A673 (cell line): ENCODE data around the gene INPP5A. TPM values are rescaled to one million over a fixed set of nuclear protein-coding genes. Genes with fewer than 3 reads are reported as not detected.

Experiments
- BruUV-seq: library from RNA; stranded (reverse); fragments of 400-500 nt; replicated peaks from 2 replicates; lab custom pipeline; 2021; lab: Mats Ljungman, UMichigan
- CTCF ChIA-PET: fragments of 300-600 bp; sonication (Branson Sonifier 250); formaldehyde crosslinking; loops from one replicate; lab custom pipeline; 2022; ENCODE audit warnings: antibody characterized with exemption; lab: Charles Lee
- POLR2A ChIA-PET: fragments of 300-600 bp; sonication (Branson Sonifier 250); formaldehyde crosslinking; loops from one replicate; lab custom pipeline; 2022; ENCODE audit warnings: antibody characterized with exemption; ENCODE audit not compliant: low non-redundant PET; lab: Charles Lee
- DNase-seq: peaks from one replicate; pipeline ENCODE4 v3.0.0-alpha.2; 2015; ENCODE audit warnings: low spot score
- H3K27ac ChIP-seq: fragments of 200-600 bp; sonication (generic); 2 replicates; pipeline ENCODE4 v1.5.1; 2016; ENCODE audit warnings: mixed run types, low read depth, mild to moderate bottlenecking, mixed read lengths, antibody characterized with exemption, low read length; ENCODE audit not compliant: poor library complexity, severe bottlenecking
- H3K27me3 ChIP-seq: fragments of 200-600 bp; sonication (generic); replicated peaks from 2 replicates; pipeline ENCODE4 v1.6.1; 2017; ENCODE audit warnings: mixed run types, low read depth, mild to moderate bottlenecking, mixed read lengths, antibody characterized with exemption, low read length; ENCODE audit not compliant: insufficient read depth, poor library complexity
- H3K36me3 ChIP-seq: fragments of 200-600 bp; sonication (generic); 2 replicates; pipeline ENCODE4 v1.6.1; 2016; ENCODE audit warnings: mixed run types, mild to moderate bottlenecking, mixed read lengths, antibody characterized with exemption, low read length; ENCODE audit not compliant: insufficient read depth, poor library complexity, severe bottlenecking
- H3K4me1 ChIP-seq: fragments of 200-600 bp; sonication (generic); 2 replicates; pipeline ENCODE4 v1.6.1; 2017; ENCODE audit warnings: mixed run types, mild to moderate bottlenecking, mixed read lengths, antibody characterized with exemption, low read length; ENCODE audit not compliant: insufficient read depth, poor library complexity, severe bottlenecking
- H3K4me3 ChIP-seq: fragments of 200-600 bp; sonication (generic); 2 replicates; pipeline ENCODE4 v1.5.1; 2016; ENCODE audit warnings: low read depth, mixed run types, mild to moderate bottlenecking, mixed read lengths, low read length; ENCODE audit not compliant: poor library complexity, severe bottlenecking
- H3K9me3 ChIP-seq: fragments of 200-600 bp; sonication (generic); 2 replicates; pipeline ENCODE4 v1.6.1; 2016; ENCODE audit warnings: mixed run types, low read depth, mild to moderate bottlenecking, mixed read lengths, antibody characterized with exemption, low read length; ENCODE audit not compliant: poor library complexity, severe bottlenecking
- CTCF ChIP-seq: fragments of 300-800, 200-600 bp; sonication (generic); conservative IDR thresholded peaks from 2 replicates; pipeline ENCODE4 v1.5.1; 2017; ENCODE audit warnings: low read depth, mild to moderate bottlenecking, antibody characterized with exemption, low read length, moderate library complexity, mixed read lengths
- EZH2 ChIP-seq: fragments of 200-600 bp; sonication (generic); IDR thresholded peaks from 2 replicates; pipeline ENCODE4 v1.6.1; 2017; ENCODE audit warnings: borderline replicate concordance, low read depth, mild to moderate bottlenecking, mixed read lengths, antibody characterized with exemption, low read length; ENCODE audit not compliant: poor library complexity, severe bottlenecking
- intact Hi-C: fragments of 100-400 bp; cut with micrococcal nuclease; formaldehyde crosslinking; loops from one replicate; pipeline ENCODE4 v1.10.0; 2022; ENCODE audit not compliant: unreplicated experiment
- total RNA-seq: library from RNA; stranded (reverse); gene quantifications from 2 replicates; pipeline ENCODE4 v1.2.3, GENCODE V29; 2021

INPP5A gene
- total RNA-seq, 1 experiment from 2014 or later: 21.8 TPM

DNA sequence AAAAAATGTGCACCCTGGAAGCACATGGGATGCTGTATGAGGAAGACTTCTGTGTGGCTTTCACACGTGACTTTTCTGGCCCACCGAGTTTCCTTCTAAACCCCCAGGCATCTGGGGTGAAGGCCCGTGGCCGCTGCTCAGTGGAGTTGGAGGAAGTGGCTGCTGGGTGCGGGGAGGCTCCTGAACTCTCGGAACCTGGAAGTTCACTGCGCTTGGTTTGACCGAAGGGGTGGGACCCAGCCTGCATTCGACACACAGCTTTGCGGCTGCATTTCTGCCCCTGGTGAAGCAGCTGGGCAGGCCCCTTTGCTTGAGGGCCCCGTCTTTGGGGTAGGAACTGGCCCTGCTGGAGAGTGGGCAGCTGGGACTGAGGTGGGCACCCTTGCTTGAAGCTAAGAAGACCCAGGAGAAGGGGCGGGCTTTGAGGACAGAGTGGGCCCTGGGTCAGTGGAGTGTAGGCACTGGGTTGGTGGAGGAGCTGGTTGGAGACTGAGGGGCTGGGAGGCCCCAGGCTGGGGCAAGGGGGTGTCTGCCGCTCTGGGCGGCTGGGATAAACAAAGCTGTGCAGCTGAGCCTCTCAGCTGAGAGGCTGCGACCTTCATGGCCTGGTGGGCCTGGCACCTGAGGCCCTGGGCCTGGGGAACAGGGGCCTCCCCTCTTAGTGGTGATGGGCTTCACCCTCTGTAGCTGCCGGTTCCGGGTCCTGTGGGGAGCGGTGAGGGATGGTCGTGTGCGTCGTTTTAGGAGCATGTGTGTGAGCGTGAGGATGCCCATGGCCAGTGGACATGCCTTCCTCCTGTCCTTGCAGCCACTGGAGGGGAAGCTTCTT lies 78.0 kb downstream of the INPP5A start:
- ChIA-PET POLR2A (no interaction called here), CTCF (no interaction called here)
- no peak overlapping the region for H3K27ac ChIP-seq
- no TSS peak for BruUV-seq
- intact Hi-C loops: no loop called here
- no peak overlapping the region for H3K4me3 ChIP-seq
- H3K9me3 ChIP-seq: peaks cover 9% of the 10 kb centered on the region
- no peaks in the 10 kb centered on the region for H3K27me3 ChIP-seq
- no peak for TF ChIP-seq CTCF
- no peak for TF ChIP-seq EZH2
- no peaks in the 10 kb centered on the region for H3K4me1 ChIP-seq
- DNase-seq: no peak
- H3K36me3 ChIP-seq: no peaks in the 10 kb centered on the region

GRCh38 chr10:132616170-132616995 lies 78.8 kb downstream of the INPP5A start:
- intact Hi-C loops: no loop called here

More at GRCh38 chr10:132616170-132616995, 78.8 kb downstream of the INPP5A start:
- no peaks in the 10 kb centered on the region for H3K36me3 ChIP-seq
- H3K27ac ChIP-seq: no peak overlapping the region
- CTCF ChIA-PET: no interaction called here
- no peak for DNase-seq
- BruUV-seq: no TSS peak
- no peaks in the 10 kb centered on the region for H3K27me3 ChIP-seq
- TF ChIP-seq CTCF: no peak
- no peak for TF ChIP-seq EZH2
- POLR2A ChIA-PET: no interaction called here
- H3K9me3 ChIP-seq: peaks cover 9% of the 10 kb centered on the region
- H3K4me3 ChIP-seq: no peak overlapping the region
- H3K4me1 ChIP-seq: no peaks in the 10 kb centered on the region
